GM21825 (cell line): Measurements from ENCODE around the gene NR1H2.
A peak's percentile ranks its signal among the peaks of the same experiment; 100 is the strongest.

ENCODE experiments used
- ATAC-seq: cut with Tn5 transposase; IDR thresholded peaks from one replicate; pipeline ENCODE4 v1.9.1; 2021; ENCODE audit warnings: mild to moderate bottlenecking, moderate library complexity; ENCODE audit not compliant: unreplicated experiment

The NR1H2 gene

DNA sequence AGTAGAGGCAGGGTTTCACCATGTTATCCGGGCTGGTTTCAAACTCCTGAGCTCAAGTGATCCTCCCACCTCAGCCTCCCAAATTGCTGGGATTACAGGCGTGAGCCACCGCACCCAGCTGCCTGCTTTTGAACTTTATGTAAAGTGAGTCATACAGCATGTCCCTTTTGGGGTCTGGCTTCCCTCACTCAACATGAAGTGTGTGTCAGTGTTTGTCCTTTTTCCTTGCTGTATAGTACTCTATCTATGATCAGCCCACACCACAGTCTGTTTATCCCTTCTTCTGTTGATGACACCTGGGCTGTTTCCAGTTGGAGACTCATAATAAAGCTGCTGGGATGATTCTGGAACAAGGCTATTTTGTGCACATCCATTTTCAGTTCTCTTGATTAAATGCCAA is 44.6 kb downstream of the NR1H2 start:
- no peak for ATAC-seq

DNA sequence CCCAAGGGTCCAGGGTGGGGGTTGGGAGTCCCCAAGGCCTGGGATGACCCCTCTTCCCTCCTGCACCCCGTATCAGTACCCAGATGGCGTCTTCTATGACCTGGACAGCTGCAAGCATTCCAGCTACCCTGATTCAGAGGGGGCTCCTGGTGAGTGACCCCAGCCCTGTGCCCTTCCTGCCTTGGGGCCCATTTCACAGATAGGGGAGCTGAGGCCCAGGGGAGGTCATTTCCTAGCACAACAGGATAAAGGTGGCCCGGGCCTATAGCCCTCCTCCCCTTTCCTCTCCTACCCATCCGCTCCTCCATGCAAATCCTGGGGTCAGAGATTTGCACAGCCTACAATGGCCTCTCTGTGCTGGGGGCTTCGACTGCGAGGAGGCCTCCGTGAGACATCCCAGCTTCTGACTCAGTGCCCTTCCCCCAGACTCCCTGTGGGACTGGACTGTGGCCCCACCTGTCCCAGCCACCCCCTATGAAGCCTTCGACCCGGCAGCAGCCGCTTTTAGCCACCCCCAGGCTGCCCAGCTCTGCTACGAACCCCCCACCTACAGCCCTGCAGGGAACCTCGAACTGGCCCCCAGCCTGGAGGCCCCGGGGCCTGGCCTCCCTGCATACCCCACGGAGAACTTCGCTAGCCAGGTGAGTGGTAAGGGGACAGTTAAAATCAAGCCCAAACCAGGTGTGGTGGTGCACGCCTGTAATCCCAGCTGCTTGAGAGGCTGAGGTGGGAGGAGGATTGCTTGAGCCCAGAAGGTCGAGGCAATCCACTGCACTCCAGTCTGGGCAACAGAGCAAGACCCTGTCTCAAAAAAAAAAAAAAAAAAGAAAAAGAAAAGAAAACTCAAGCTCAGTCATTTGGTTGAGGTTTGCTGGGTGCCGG is 46.4 kb downstream of the NR1H2 start:
- ATAC-seq: no peak

DNA sequence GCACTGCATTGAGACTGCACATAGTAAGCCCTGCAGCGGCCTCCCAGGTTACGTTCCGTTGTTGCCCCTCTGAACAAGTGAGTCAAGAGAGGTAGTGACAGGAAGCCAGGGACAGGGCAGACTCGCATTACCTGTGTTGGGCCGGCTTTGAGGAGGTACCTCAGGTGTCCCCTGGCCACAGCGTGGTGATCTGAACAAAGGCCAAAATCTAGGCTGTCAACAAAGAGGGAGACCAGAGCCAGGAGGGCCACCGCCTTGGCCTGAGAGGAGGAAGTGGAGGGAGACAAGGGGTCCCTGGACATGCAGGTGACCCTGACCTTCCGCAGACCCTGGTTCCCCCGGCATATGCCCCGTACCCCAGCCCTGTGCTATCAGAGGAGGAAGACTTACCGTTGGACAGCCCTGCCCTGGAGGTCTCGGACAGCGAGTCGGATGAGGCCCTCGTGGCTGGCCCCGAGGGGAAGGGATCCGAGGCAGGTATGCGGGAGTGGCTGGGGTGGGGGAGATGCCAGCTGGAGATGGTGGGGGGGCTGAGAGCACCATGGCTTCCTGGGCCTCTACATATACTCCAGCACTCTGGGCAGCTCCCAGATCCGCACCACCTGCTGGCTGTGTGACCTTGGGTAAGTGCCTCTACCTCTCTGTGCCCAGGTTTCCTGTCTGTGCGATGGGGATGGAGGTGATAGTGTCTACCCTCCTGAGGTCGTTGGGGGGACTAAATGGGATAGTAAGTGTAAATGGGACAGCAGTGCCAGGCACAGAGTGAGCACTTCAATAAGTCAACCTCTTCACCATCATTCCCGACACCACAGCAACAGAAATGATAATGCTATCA is 47.2 kb downstream of the NR1H2 start:
- no peak for ATAC-seq

DNA sequence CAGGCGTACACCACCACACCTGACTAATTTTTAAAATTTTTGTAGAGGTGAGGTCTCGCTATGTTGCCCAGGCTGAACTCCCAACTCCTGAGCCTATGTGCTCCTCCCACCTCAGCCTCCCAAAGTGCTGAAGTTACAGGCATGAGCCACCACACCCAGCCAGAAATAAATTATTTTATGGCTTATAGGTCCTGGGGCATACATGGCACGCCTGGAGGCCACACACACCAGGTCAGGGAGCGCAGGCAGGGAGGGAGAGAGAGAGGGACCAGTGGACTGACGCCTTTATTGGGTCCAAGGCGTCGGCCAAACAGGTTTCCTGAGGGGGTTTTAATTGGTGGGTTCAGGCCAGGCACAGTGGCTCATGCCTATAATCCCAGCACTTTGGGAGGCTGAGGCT is 49.3 kb downstream of the NR1H2 start:
- ATAC-seq: no peak

DNA sequence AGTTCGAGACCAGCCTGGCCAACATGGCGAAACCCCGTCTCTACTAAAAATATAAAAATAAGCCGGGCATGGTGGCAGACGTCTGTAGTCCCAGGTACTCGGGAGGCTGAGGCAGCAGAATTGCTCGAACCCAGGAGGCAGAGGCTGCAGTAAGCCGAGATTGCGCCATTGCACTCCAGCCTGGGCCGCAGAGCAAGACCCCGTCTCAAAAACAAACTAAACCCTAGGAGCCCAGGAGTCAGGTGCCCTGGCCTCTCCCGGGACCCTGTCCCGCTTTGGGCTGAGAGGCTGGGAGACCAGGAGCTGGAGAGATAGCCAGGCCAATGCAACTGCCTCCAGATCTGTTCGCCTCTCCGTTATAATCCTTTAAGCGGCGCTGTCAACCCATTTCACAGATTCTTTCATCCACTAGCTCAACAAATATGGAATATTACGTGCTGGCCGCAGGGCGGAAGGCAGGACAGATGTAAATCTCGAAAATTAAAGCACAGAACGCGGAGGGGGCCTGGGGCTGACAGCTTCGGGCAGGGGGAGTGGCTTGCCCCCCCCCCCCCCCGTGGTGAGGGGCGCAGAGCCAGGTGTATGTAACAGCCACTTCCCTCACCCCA is 51.2 kb downstream of the NR1H2 start:
- no peak for ATAC-seq

DNA sequence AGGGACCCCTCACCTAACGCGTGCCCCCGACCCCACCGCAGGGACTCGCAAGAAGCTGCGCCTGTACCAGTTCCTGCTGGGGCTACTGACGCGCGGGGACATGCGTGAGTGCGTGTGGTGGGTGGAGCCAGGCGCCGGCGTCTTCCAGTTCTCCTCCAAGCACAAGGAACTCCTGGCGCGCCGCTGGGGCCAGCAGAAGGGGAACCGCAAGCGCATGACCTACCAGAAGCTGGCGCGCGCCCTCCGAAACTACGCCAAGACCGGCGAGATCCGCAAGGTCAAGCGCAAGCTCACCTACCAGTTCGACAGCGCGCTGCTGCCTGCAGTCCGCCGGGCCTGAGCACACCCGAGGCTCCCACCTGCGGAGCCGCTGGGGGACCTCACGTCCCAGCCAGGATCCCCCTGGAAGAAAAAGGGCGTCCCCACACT is 51.8 kb downstream of the NR1H2 start:
- no peak for ATAC-seq

DNA sequence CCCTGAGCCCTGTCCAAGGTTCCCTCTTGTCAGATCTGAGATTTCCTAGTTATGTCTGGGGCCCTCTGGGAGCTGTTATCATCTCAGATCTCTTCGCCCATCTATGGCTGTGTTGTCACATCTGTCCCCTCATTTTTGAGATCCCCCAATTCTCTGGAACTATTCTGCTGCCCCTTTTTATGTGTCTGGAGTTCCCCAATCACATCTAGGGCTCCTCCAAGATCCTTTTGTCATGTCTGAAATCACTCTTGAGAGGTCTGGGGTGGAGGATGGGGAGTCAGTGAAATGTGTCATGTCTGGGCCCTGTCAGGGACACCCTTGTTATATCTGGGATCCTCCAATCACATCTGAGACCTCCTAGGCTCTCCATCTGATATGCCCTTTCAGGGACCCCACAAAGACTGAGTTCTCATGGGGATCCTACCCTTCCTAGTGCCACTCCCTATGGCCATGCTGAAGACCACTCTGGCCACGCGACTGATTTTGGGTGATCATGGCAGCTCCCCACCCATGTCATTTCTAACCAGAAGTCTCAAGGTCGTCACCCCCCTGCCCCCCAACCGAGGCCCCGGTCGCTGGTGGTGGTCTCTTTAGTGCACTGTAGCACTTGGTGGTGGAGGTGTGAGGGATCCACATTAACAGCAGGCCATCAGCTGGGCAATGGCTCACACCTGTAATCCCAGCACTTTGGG is 52.7 kb downstream of the NR1H2 start:
- ATAC-seq: no peak

DNA sequence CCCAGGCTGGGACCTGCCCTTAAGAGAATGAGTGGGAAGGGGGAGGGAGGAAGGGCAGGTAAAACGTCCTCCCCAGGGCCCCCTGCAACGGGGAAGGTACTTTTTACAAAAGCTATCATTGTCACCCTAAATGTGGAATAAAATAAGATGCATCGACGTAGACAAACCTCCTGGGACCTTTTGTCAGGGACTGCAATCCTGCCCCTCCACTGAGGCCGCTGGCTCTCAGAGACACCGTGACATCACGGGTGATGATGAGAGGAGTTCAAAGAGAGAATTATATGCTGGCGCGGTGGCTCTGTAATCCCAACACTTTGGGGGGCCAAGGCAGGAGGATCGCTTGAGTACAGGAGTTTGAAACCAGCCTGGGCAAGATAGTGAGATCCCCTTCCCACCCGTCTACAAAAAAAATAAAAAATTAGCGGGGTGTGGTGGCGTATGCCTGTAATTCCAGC is 54.7 kb downstream of the NR1H2 start:
- ATAC-seq: no peak

DNA sequence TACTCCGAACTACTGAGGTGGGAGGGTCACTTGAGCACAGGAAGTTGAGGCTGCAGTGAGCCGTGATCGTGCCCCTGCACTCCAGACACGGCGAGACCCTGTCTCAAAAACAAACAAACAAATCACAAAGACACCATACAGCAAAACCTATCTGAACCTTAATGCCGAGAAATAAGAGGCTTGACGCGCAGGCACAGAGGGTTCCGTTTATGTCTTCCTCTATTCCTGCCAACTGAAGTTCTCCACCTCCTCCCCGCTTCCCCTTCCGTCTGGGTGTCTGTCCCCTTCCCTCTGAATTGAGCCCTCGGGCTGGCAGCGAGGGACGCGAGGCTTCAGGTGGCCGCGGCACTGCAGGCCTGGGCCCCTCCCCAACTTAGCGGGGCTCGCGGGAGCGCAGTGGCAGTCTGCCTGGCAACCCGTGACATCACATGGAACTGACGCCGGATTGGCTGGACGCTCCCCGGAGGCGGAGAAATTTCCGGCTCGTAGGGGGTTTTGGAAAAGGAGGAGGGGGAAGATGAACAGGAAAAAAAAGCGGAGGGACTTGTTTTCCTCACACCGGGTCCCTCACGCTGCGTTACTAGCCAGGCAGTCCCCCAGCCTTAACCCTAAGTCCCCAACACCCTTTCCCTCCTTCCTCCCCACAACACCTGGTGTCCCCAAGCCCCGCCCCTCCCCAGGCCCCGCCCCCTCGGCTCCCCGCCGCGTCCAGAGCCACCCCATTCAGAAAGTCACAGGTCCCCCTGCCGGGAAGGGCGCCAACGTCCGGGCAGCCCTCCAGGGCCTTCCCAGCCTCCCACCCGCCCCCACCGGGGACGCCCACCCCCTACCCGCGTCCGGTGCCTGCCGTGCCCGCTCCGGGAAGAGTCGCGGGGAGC is 55.3 kb downstream of the NR1H2 start:
- peak; percentile 75 for ATAC-seq

DNA sequence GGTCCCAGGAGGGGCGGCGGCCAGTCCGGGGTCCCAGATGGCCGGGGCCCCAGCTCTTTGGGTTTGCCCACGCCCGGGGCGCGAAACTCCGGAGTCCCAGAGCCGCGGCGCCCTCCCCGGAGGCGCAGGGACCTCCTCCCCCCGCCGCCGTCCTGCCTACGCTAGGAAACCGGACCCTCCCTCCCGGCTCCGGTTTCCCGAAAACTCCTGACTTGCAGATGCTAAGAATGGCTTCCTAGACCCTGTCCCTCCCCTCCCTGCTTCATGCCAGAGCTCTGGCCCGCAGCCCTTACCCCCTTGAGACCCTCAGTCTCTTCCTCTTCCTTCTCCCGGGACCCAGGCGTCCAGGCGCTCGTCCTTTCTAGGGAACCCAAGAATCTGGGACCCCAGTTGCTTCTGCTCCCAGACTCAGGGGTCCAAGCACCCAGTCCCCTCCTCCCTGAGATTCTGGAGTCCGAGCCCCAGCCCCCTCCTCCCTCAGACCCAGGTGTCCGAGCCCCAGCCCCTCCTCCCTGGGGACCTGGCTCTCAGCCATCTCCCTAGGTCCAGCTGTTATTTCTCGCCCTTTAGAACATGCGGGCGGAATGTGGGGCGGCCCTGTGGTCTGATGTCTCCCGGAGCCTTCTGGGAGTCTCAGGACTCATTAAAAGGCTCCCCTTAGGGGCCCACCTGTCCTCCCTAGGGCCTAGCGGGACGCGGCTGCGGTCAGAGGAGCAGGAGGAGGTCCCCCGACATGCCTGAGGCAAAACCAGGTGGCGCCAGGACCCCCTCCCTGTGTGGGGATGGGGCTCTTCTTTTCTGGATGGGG is 56.2 kb downstream of the NR1H2 start, which contains the start of gene MYBPC2:
TSS of gene MYBPC2 (plus strand) at position 672 of the 808 bp plus-strand sequence. CDS start at position 734, 62 bp downstream.
- no peak for ATAC-seq
